ENCODE data around the gene RAB24.

GRCh38 chr5:177316005-177316404 is 12.5 kb upstream of the RAB24 start:
- TF ChIP-seq CTCF (IDR thresholded peaks at IDR 0.05) (no peak), POLR2AphosphoS5 (IDR thresholded peaks at IDR 0.05) (no peak), POLR2A (IDR thresholded peaks at IDR 0.05) (no peak)
